HuH-7 (cell line): ENCODE measurements around the gene C2orf72.
"Not testable (repeated sequence)": the region's sequence is repeated elsewhere in the genome, so short reads cannot be mapped to it uniquely, and the experiment has no call there.

ENCODE experiments used
- DNase-seq: peaks from one replicate; pipeline ENCODE4 v3.0.0; 2011; ENCODE audit warnings: low spot score

The C2orf72 gene

GRCh38 chr2:231015478-231015877 is 21.8 kb upstream of the C2orf72 start:
- DNase-seq = no peak

GRCh38 chr2:231015926-231016325 is 21.4 kb upstream of the C2orf72 start:
- no peak for DNase-seq

- DNase-seq = no peak
Measured at GRCh38 chr2:231016566-231017230, 20.6 kb upstream of the C2orf72 start.

GRCh38 chr2:231017231-231017598 is 20.1 kb upstream of the C2orf72 start:
- no peak for DNase-seq

GRCh38 chr2:231018184-231018583 is 19.1 kb upstream of the C2orf72 start:
- DNase-seq = no peak

- not testable (repeated sequence) for DNase-seq
Measured at GRCh38 chr2:231025059-231025458, 12.3 kb upstream of the C2orf72 start.

- DNase-seq = no peak
Measured at GRCh38 chr2:231028889-231029288, 8.4 kb upstream of the C2orf72 start.

- no peak for DNase-seq
Measured at GRCh38 chr2:231029563-231029962, 7.8 kb upstream of the C2orf72 start.

- DNase-seq = no peak
Measured at GRCh38 chr2:231030725-231031124, 6.6 kb upstream of the C2orf72 start.

- DNase-seq = no peak
Measured at GRCh38 chr2:231032575-231033140, 4.7 kb upstream of the C2orf72 start.

- no peak for DNase-seq
Measured at GRCh38 chr2:231033147-231034132, 3.9 kb upstream of the C2orf72 start.

- DNase-seq = no peak
Measured at GRCh38 chr2:231034291-231034882, 2.9 kb upstream of the C2orf72 start.

GRCh38 chr2:231036131-231036530 is 1.2 kb upstream of the C2orf72 start:
- DNase-seq = no peak

GRCh38 chr2:231036578-231037106 is 681 bp upstream of the C2orf72 start:
- DNase-seq = no peak

- no peak for DNase-seq
Measured at GRCh38 chr2:231037731-231038482, 584 bp downstream of the C2orf72 start.

- no peak for DNase-seq
Measured at GRCh38 chr2:231038483-231039293, 1.4 kb downstream of the C2orf72 start.

- DNase-seq = no peak
Measured at GRCh38 chr2:231039294-231039664, 2.0 kb downstream of the C2orf72 start.

GRCh38 chr2:231039821-231040364 is 2.6 kb downstream of the C2orf72 start:
- no peak for DNase-seq

GRCh38 chr2:231041061-231041689 is 3.9 kb downstream of the C2orf72 start:
- no peak for DNase-seq

GRCh38 chr2:231043796-231044195 is 6.5 kb downstream of the C2orf72 start:
- no peak for DNase-seq
